ENCODE results near the gene CLK2. TPM values are rescaled to one million over a fixed set of nuclear protein-coding genes. Genes with fewer than 3 reads are reported as not detected.
A peak's percentile ranks its signal among the peaks of the same experiment; 100 is the strongest.
"Not testable (repeated sequence)": the region's sequence is repeated elsewhere in the genome, so short reads cannot be mapped to it uniquely, and the experiment has no call there.

Gene CLK2
- total RNA-seq, 1 donor from 2014 or later = 18.1 TPM

DNA sequence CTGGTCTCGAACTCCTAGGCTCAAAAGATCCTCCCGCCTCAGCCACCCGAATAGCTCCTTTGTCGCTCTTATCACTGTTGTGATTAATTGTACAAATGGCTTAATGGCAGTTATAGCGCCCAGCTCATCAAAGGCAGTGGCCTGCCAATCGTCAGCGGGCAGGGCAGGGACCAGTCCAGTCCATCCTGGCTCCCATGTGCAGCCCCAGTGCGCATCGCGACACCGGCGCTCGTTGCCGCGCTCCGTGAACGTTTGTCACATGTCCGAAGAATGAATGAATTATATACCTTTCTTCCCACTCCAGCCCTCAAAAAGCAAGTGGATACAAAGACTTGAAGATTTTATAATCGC lies 46.4 kb downstream of the CLK2 start:
- DNase-seq = peak; percentile 35
- H3K27me3 ChIP-seq (ENCODE audit: low read depth) = no peaks in the 10 kb centered on the region
- peak overlapping the region; percentile 92 for H3K27ac ChIP-seq (replicated peaks)
- peak overlapping the region; percentile 80 for H3K4me3 ChIP-seq
- H3K9me3 ChIP-seq (replicated peaks) = no peaks in the 10 kb centered on the region
- H3K36me3 ChIP-seq = no peaks in the 10 kb centered on the region
- H3K4me1 ChIP-seq = peaks cover 21% of the 10 kb centered on the region
- TF ChIP-seq, protein P1, sequence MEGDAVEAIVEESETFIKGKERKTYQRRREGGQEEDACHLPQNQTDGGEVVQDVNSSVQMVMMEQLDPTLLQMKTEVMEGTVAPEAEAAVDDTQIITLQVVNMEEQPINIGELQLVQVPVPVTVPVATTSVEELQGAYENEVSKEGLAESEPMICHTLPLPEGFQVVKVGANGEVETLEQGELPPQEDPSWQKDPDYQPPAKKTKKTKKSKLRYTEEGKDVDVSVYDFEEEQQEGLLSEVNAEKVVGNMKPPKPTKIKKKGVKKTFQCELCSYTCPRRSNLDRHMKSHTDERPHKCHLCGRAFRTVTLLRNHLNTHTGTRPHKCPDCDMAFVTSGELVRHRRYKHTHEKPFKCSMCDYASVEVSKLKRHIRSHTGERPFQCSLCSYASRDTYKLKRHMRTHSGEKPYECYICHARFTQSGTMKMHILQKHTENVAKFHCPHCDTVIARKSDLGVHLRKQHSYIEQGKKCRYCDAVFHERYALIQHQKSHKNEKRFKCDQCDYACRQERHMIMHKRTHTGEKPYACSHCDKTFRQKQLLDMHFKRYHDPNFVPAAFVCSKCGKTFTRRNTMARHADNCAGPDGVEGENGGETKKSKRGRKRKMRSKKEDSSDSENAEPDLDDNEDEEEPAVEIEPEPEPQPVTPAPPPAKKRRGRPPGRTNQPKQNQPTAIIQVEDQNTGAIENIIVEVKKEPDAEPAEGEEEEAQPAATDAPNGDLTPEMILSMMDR (IDR thresholded peaks at IDR 0.05; ENCODE audit: borderline replicate concordance) = peak; percentile 14
- intact Hi-C loops (cut with micrococcal nuclease) = no loop called here

DNA sequence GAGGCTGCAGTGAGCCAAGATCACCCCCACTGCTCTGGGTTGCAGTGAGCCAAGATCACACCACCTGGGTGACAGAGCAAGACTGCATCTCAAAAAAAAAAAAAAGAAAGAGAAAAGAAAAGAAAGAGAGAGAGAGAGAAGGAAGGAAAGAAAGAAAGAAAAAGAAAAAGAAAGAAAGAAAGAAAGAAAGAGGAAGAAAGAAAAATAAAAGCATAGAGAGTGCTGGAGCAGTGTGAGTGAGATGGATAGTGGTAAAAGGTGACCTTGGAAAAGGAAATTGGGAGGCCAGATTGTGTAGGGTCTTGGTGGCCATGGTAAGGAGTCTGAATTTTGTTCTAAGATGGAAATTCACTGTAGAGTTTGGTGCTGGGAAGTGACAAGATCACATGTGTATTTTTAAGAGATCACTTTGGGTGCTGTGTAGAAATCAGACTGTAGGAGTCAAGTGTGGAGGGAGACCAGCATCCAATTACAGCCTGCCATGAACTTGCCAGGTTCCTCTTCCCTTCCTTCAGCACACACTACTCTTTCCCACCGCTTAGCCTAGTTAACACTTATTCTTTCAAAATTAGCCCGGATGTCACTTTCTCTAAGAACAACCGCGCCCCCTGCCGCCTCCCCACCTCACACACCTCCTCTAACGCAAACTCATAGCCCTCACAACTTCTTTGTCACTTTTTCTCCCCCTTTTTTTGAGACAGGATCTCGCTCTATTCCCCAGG lies 47.0 kb downstream of the CLK2 start:
- TF ChIP-seq, protein P1 (IDR thresholded peaks at IDR 0.05; ENCODE audit: borderline replicate concordance) = peak; percentile 60
- DNase-seq = peak; percentile 79
- Histone ChIP-seq H3K27me3 (ENCODE audit: low read depth) (no peaks in the 10 kb centered on the region), H3K4me1 (peaks cover 21% of the 10 kb centered on the region), H3K36me3 (no peaks in the 10 kb centered on the region), H3K27ac (replicated peaks) (peak overlapping the region; percentile 92), H3K4me3 (peak overlapping the region; percentile 80), H3K9me3 (replicated peaks) (no peaks in the 10 kb centered on the region)
- intact Hi-C loops (cut with micrococcal nuclease) = no loop called here

DNA sequence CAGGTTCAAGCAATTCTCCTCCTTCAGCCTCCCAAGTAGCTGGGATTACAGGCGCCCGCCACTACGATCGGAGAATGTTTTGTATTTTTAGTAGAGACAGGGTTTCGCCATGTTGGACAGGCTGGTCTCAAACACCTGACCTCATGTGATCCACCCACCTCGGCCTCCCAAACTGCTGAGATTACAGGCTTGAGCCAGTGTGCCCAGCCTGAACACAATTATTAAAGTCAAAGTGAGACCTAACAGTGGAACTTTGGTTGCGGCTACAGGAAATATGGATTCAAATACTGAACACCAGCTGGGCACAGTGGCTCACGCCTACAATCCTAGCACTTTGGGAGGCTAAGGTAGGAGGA lies 47.9 kb downstream of the CLK2 start:
- H3K27me3 ChIP-seq (ENCODE audit: low read depth); H3K9me3 ChIP-seq (replicated peaks); intact Hi-C loops (cut with micrococcal nuclease); H3K27ac ChIP-seq (replicated peaks); H3K4me3 ChIP-seq; H3K36me3 ChIP-seq; DNase-seq: not testable (repeated sequence)
- peaks cover 21% of the 10 kb centered on the region for H3K4me1 ChIP-seq

DNA sequence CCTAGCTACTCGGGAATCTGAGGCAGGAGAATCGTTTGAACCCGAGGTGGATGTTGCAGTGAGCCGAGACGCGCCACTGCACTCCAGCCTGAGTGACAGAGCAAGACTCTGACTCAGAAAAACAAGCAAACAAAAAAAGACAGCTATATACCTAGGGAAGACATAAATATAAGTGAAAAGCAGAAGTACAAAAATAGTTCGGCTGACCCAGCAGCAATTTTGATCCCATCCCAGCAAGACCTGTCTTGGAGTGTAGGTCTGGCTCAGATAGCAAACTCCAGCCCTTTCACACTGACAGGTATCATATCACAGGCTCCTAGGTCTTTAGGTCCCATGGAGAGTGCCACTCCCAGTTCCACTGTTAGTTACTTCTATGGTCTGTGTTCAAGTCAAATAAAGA lies 50.3 kb downstream of the CLK2 start:
- TF ChIP-seq, protein P1 (IDR thresholded peaks at IDR 0.05; ENCODE audit: borderline replicate concordance) = no peak
- H3K27ac ChIP-seq (replicated peaks) = no peak overlapping the region
- H3K4me1 ChIP-seq = peaks cover 19% of the 10 kb centered on the region
- no peak for DNase-seq
- H3K4me3 ChIP-seq = no peak overlapping the region
- intact Hi-C loops (cut with micrococcal nuclease) = no loop called here
- no peaks in the 10 kb centered on the region for H3K9me3 ChIP-seq (replicated peaks)
- no peaks in the 10 kb centered on the region for H3K36me3 ChIP-seq
- H3K27me3 ChIP-seq (ENCODE audit: low read depth) = no peaks in the 10 kb centered on the region

DNA sequence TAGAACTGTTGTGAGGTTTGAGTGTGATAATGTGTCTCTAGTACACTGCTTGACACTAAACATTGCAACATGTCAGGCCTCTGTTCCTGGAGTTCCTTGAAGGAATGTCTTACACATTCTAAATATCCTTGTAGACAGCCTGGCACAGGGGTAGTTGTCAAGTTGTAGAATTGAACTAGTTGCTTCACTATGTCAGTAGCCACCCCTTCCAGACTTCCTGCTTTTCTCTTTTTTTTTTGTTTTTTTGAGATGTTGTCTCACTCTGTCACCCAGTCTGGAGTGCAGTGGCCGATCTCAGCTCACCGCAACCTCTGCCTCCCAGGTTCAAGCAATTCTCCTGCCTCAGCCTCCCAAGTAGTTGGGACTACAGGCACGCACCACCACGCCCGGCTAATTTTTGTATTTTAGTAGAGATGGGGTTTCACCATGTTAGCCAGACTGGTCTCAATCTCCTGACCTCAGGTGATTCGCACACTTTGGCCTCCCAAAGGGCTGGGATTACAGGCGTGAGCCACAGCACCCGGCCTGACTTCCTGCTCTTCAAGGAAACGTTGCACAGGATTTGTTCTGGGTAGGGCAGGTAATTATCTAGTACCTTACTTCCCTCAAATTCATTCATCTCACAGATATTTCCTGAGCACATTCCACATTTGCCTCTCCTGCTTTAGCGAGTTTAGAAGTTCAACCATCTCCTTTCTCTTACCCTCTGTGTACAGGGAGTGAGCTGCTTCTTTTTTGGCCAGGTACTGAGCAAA lies 52.9 kb downstream of the CLK2 start:
- H3K4me3 ChIP-seq; H3K36me3 ChIP-seq; H3K9me3 ChIP-seq (replicated peaks); DNase-seq; H3K4me1 ChIP-seq; intact Hi-C loops (cut with micrococcal nuclease); H3K27me3 ChIP-seq (ENCODE audit: low read depth); H3K27ac ChIP-seq (replicated peaks): not testable (repeated sequence)

DNA sequence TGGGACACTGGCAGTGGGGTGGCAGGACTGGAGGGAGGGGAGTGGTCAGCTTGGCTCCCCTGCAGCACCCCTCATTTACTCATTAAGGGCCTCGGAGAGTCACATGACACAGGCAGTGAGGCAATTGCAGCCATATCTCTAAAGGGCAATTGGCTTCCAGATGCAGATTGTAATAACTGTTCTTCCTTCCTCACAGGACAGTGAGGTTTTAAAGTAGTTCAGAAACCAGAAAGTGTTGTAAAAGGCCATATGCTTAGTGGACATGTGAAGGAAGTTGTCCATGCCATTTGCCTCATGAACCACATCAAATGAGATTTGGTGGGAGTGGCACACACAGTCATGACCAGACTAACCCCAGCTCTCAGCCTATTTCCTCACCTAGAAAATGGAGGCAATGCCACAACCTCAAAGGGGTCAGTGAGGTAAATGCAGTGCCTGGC lies 53.7 kb downstream of the CLK2 start:
- no peaks in the 10 kb centered on the region for H3K4me1 ChIP-seq
- no peak for DNase-seq

More for the DNA sequence above, 53.7 kb downstream of the CLK2 start:
- intact Hi-C loops (cut with micrococcal nuclease) = no loop called here
- H3K36me3 ChIP-seq = no peaks in the 10 kb centered on the region
- no peaks in the 10 kb centered on the region for H3K27me3 ChIP-seq (ENCODE audit: low read depth)
- H3K4me3 ChIP-seq = no peak overlapping the region
- TF ChIP-seq, protein P1 (IDR thresholded peaks at IDR 0.05; ENCODE audit: borderline replicate concordance) = no peak
- H3K9me3 ChIP-seq (replicated peaks) = no peaks in the 10 kb centered on the region
- no peak overlapping the region for H3K27ac ChIP-seq (replicated peaks)
